Measurements from ENCODE around the gene CCDC182.

GRCh38 chr17:57727630-57728175 is 17.4 kb downstream of the CCDC182 start:
- TF ChIP-seq POLR2A (IDR thresholded peaks at IDR 0.05), result no peak
- no peak for TF ChIP-seq CTCF (IDR thresholded peaks at IDR 0.05)
